ENCODE data around the gene GGACT. TPM values are rescaled to one million over a fixed set of nuclear protein-coding genes. Genes with fewer than 3 reads are reported as not detected.

GGACT gene
- total and polyA plus RNA-seq, 2 of the 8 experiments (the other 6 are each of a cell fraction or from before 2014, with no cell fraction given), result 1.1 to 1.5 TPM

DNA sequence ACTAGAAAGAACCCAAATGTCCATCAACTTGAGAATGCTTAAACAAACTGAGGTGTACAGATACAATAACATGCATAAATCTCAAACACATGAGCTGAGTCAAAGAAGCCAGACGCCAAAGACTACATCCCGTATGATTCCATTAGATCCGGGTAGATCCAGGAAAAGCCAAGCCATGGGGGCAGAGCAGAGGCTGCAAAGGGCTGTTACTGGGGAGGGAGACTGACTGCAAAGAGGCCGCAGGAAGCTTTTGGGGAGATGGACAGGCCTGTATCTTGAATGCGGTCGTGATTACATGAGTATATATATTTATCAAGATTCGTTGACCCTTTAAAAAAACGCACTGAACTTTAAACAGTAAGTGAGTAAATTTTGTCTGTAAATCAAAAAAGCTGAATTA, 28.7 kb downstream of the GGACT start:
- no peak overlapping the region for H3K4ac ChIP-seq (replicated peaks; ENCODE audit: insufficient read length, low read depth, low read length)
- H2BK5ac ChIP-seq (ENCODE audit: low read depth, low read length), result no peak overlapping the region
- no peak overlapping the region for H2AK5ac ChIP-seq (ENCODE audit: low read depth, low read length)
- no peak overlapping the region for H4K8ac ChIP-seq (ENCODE audit: extremely low read depth, insufficient read depth, low read length)
- no peaks in the 10 kb centered on the region for H3K23me2 ChIP-seq (ENCODE audit: low read depth, low read length)
- no peak overlapping the region for H2BK20ac ChIP-seq (ENCODE audit: low read length)
- no peak overlapping the region for H3K27ac ChIP-seq (ENCODE audit: low read depth, low read length)
- no peak overlapping the region for H3K18ac ChIP-seq (ENCODE audit: extremely low read depth, low read length)
- H3K23ac ChIP-seq (ENCODE audit: insufficient read length), result no peak overlapping the region
- H3K4me2 ChIP-seq (ENCODE audit: insufficient read depth in 1 of 2, low read depth in 2 of 2, low read length in 2 of 2), result no peak overlapping the region
- H2BK12ac ChIP-seq (ENCODE audit: low read depth, low read length), result no peak overlapping the region
- H3K4me3 ChIP-seq (ENCODE audit: extremely low read depth in 1 of 4, insufficient read depth in 2 of 4, low read depth in 3 of 4, low read length in 4 of 4), result no peak overlapping the region
- ChIA-PET POLR2A (ENCODE audit: partially characterized antibody) (no interaction called here), CTCF (ENCODE audit: partially characterized antibody) (interaction anchor here (1.1 to 5.0 kb wide), 6 partner anchors 8 to 29 kb away, joined by 3 to 42 read pairs (median 4); partner anchors contain the start of gene GGACT)
- no peaks in the 10 kb centered on the region for H3K79me1 ChIP-seq (ENCODE audit: low read depth, low read length)
- WGBS, 2 experiments (ENCODE audit: extremely low coverage in 1 of 2, insufficient coverage in 1 of 2, insufficient read length in 1 of 2, insufficient replicate concordance in 2 of 2, low coverage in 1 of 2, low lambda C conversion rate in 2 of 2, missing lambda C conversion rate in 1 of 2), result 91% methylated on average over 8 of the region's 8 CpGs; no CpG with 5 or more reads in 1 of the 2 experiments
- no peak overlapping the region for H2BK15ac ChIP-seq (ENCODE audit: low read length)
- H3K56ac ChIP-seq (replicated peaks; ENCODE audit: insufficient read length, low read depth, low read length), result no peak overlapping the region
- no peak overlapping the region for H3K14ac ChIP-seq (ENCODE audit: insufficient read length)
- H3K36me3 ChIP-seq (ENCODE audit: control insufficient read depth in 2 of 4, insufficient read depth in 4 of 4, low read length in 3 of 4), result no peaks in the 10 kb centered on the region
- no peak overlapping the region for H2BK120ac ChIP-seq (replicated peaks; ENCODE audit: low read depth, low read length)
- FAIRE-seq (no peak), DNase-seq (ENCODE audit: low read depth in 1 of 2, low spot score in 2 of 2) (no peak)
- no peaks in the 10 kb centered on the region for H3K27me3 ChIP-seq (replicated peaks in 1 of 4; ENCODE audit: control insufficient read depth in 3 of 4, extremely low read depth in 1 of 4, insufficient read depth in 3 of 4, low read length in 3 of 4)
- no peak overlapping the region for H2AFZ ChIP-seq (ENCODE audit: low read length)
- no peaks in the 10 kb centered on the region for H3K4me1 ChIP-seq (replicated peaks in 1 of 4; ENCODE audit: control insufficient read depth in 3 of 4, insufficient read depth in 4 of 4, low read length in 3 of 4)
- H4K5ac ChIP-seq (ENCODE audit: insufficient read length, low read depth, low read length), result no peak overlapping the region
- no peaks in the 10 kb centered on the region for H3K79me2 ChIP-seq (ENCODE audit: control insufficient read depth in 1 of 2, insufficient read depth in 2 of 2, low read length in 2 of 2)
- H4K91ac ChIP-seq (replicated peaks; ENCODE audit: insufficient read length, low read length), result no peak overlapping the region
- H3K9ac ChIP-seq (replicated peaks in 1 of 4; ENCODE audit: extremely low read depth in 1 of 4, low read depth in 3 of 4, low read length in 3 of 4), result no peak overlapping the region
- no peaks in the 10 kb centered on the region for H3K9me3 ChIP-seq (ENCODE audit: insufficient read depth in 2 of 2, low read depth in 1 of 2, low read length in 1 of 2)
- no peaks in the 10 kb centered on the region for H4K20me1 ChIP-seq (replicated peaks in 1 of 2; ENCODE audit: control insufficient read depth in 1 of 2, insufficient read depth in 2 of 2, low read length in 2 of 2)
- TF ChIP-seq KDM4A (IDR thresholded peaks at IDR 0.05; ENCODE audit: low read depth, low read length, severe bottlenecking) (no peak), TCF12 (IDR thresholded peaks at IDR 0.05; ENCODE audit: low read depth, low read length) (no peak), KDM1A (IDR thresholded peaks at IDR 0.05; ENCODE audit: borderline replicate concordance, low read length) (no peak), EZH2 (IDR thresholded peaks at IDR 0.05; ENCODE audit: low read depth, low read length, severe bottlenecking) (no peak), SP4 (IDR thresholded peaks at IDR 0.05; ENCODE audit: low read length) (no peak), SP1 (IDR thresholded peaks at IDR 0.05; ENCODE audit: low read depth, low read length) (no peak), RFX5 (IDR thresholded peaks at IDR 0.05; ENCODE audit: borderline replicate concordance, low read depth, low read length) (no peak), CBX5 (IDR thresholded peaks at IDR 0.05; ENCODE audit: low read depth, low read length) (no peak), SRF (IDR thresholded peaks at IDR 0.05; ENCODE audit: low read depth, low read length) (no peak)

Data from H1 (cell line).